Endodermal cell (in vitro differentiated cells): ENCODE measurements around the gene CCDC13. TPM values are rescaled to one million over a fixed set of nuclear protein-coding genes. Genes with fewer than 3 reads are reported as not detected.

ENCODE experiments used
- DNase-seq: peaks from one replicate; pipeline ENCODE4 v3.0.0-alpha.2; 2017
- H3K27ac ChIP-seq: 2 replicates; pipeline ENCODE4 v1.5.1; 2013; ENCODE audit warnings: mild to moderate bottlenecking, low read depth, low read length, moderate library complexity
- H3K27me3 ChIP-seq: 2 replicates; pipeline ENCODE4 v1.6.1; 2013; ENCODE audit warnings: mild to moderate bottlenecking, low read length, moderate library complexity; ENCODE audit not compliant: insufficient read depth, control insufficient read depth, poor library complexity, severe bottlenecking
- H3K36me3 ChIP-seq: 2 replicates; pipeline ENCODE4 v1.7.0; 2013; ENCODE audit warnings: mild to moderate bottlenecking, low read length, moderate library complexity; ENCODE audit not compliant: control insufficient read depth, insufficient read depth
- H3K4me1 ChIP-seq: one replicate; pipeline ENCODE4 v1.7.0; 2013; ENCODE audit warnings: low read length; ENCODE audit not compliant: control insufficient read depth, insufficient read depth
- H3K4me3 ChIP-seq: 2 replicates; pipeline ENCODE4 v1.5.1; 2013; ENCODE audit warnings: mild to moderate bottlenecking, low read length, moderate library complexity
- H3K9ac ChIP-seq: 2 replicates; pipeline ENCODE4 v1.6.1; 2013; ENCODE audit warnings: mild to moderate bottlenecking, low read length, moderate library complexity; ENCODE audit not compliant: poor library complexity, severe bottlenecking; ENCODE audit errors: extremely low read depth
- H3K9me3 ChIP-seq: 2 replicates; pipeline ENCODE4 v1.6.1; 2013; ENCODE audit warnings: mild to moderate bottlenecking, low read length, moderate library complexity; ENCODE audit not compliant: control insufficient read depth
- H3K27ac Mint-ChIP-seq: 2 replicates; pipeline ENCODE4 v1.8.0; 2020; ENCODE audit warnings: mixed read lengths
- H3K27me3 Mint-ChIP-seq: 2 replicates; pipeline ENCODE4 v1.8.0; 2021; ENCODE audit warnings: mild to moderate bottlenecking, mixed read lengths; ENCODE audit not compliant: insufficient read depth
- H3K36me3 Mint-ChIP-seq: 2 replicates; pipeline ENCODE4 v1.8.0; 2020; ENCODE audit warnings: low read depth, mixed read lengths
- H3K4me1 Mint-ChIP-seq: 2 replicates; pipeline ENCODE4 v1.8.0; 2020; ENCODE audit warnings: mixed read lengths
- H3K4me3 Mint-ChIP-seq: 2 replicates; pipeline ENCODE4 v1.8.0; 2020; ENCODE audit warnings: mild to moderate bottlenecking, moderate library complexity, mixed read lengths
- H3K9me3 Mint-ChIP-seq: 2 replicates; pipeline ENCODE4 v1.8.0; 2020; ENCODE audit warnings: mild to moderate bottlenecking, mixed read lengths
- WGBS, 2 experiments: methylation state at CpG; one replicate each; pipeline versions ENCODE4 v1.1.5 to v1.1.7; 2013; ENCODE audit warnings: missing lambda C conversion rate in 2 of 2, mixed read lengths in 1 of 2; ENCODE audit not compliant: insufficient coverage in 1 of 2, insufficient read length in 1 of 2; 5-methylcytosine and 5-hydroxymethylcytosine counted together
- total RNA-seq, 2 donors: library from RNA; stranded (reverse); fragmentation: NEBNext Ultra II Directional in 1 of 2; extraction: Animal tissue kit (Norgen Biotek cat#: 25700) in 1 of 2; gene quantifications; 2 replicates in 1 of 2; 3 replicates in 1 of 2; pipeline ENCODE4 v1.2.1, GENCODE V29; 2021
- TF ChIP-seq, protein P1 (sequence below): fragments of 200-600 bp; sonication (generic); conservative IDR thresholded peaks from 2 replicates; pipeline ENCODE4 v1.5.0; 2021; ENCODE audit warnings: antibody characterized with exemption, mild to moderate bottlenecking

Gene CCDC13
- total RNA-seq, 2 donors from 2014 or later: 0.64 to 1.1 TPM

- Histone ChIP-seq H3K9ac (no peak overlapping the region), H3K4me3 (no peak overlapping the region), H3K4me1 (no peaks in the 10 kb centered on the region), H3K27me3 (no peaks in the 10 kb centered on the region), H3K36me3 (no peaks in the 10 kb centered on the region), H3K9me3 (no peaks in the 10 kb centered on the region), H3K27ac (no peak overlapping the region)
- Mint-ChIP-seq H3K4me1 (peaks cover 28% of the 10 kb centered on the region), H3K27ac (no peak overlapping the region), H3K9me3 (no peaks in the 10 kb centered on the region), H3K4me3 (no peak overlapping the region), H3K27me3 (peaks cover 3% of the 10 kb centered on the region), H3K36me3 (no peaks in the 10 kb centered on the region)
- TF ChIP-seq, protein P1, sequence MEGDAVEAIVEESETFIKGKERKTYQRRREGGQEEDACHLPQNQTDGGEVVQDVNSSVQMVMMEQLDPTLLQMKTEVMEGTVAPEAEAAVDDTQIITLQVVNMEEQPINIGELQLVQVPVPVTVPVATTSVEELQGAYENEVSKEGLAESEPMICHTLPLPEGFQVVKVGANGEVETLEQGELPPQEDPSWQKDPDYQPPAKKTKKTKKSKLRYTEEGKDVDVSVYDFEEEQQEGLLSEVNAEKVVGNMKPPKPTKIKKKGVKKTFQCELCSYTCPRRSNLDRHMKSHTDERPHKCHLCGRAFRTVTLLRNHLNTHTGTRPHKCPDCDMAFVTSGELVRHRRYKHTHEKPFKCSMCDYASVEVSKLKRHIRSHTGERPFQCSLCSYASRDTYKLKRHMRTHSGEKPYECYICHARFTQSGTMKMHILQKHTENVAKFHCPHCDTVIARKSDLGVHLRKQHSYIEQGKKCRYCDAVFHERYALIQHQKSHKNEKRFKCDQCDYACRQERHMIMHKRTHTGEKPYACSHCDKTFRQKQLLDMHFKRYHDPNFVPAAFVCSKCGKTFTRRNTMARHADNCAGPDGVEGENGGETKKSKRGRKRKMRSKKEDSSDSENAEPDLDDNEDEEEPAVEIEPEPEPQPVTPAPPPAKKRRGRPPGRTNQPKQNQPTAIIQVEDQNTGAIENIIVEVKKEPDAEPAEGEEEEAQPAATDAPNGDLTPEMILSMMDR: no peak
- WGBS, 2 experiments: 81 to 98% methylated on average over 6 to 11 of the region's 11 CpGs
- DNase-seq: no peak
Observed at GRCh38 chr3:42730294-42730693, 42.8 kb downstream of the CCDC13 start.

DNA sequence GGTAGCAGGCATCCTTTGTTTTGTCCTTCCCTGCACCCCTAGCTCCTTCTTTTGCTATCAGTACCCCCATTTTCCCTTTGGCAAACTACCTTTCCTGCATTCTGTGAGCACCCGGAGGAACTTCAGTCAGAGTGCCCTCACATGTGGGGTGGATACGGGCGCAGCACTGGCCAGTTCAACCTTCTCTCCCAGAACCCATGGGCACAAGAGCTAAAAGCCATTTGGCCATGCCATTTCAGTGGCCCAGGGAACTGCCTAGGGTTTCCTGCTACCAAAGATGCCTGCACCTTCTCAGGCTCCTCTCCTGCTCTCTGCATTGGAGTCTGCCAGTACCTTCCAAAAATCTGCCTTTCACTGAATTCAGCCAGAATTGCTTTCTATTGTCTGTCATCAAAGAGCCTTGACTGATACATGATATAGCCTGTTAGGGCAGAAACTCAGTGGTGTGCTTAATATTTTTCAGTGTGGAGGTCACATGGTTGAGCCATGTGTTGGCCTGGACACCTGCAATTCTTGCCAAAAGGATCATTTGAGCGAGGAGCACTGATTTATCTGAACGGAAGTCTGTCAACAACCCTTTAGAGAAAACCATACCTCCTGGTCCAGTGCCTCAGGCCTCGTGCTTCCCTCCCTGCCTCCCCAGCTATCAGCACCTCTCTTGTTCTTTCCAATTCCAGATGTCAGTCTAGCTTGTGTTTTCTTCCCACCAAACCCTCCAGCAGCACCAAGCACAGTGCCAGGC, 43.5 kb downstream of the CCDC13 start:
- 90 to 95% methylated on average over 6 of the region's 6 CpGs for WGBS, 2 experiments
- H3K4me1 Mint-ChIP-seq: peaks cover 22% of the 10 kb centered on the region
- no peaks in the 10 kb centered on the region for H3K27me3 ChIP-seq
- no peaks in the 10 kb centered on the region for H3K36me3 ChIP-seq
- no peak for DNase-seq
- no peak overlapping the region for H3K4me3 ChIP-seq
- H3K9me3 ChIP-seq: no peaks in the 10 kb centered on the region
- H3K4me1 ChIP-seq: no peaks in the 10 kb centered on the region
- no peaks in the 10 kb centered on the region for H3K9me3 Mint-ChIP-seq
- TF ChIP-seq, protein P1: no peak
- H3K27ac ChIP-seq: no peak overlapping the region
- H3K4me3 Mint-ChIP-seq: no peak overlapping the region
- peaks cover 3% of the 10 kb centered on the region for H3K27me3 Mint-ChIP-seq
- no peak overlapping the region for H3K27ac Mint-ChIP-seq
- H3K36me3 Mint-ChIP-seq: no peaks in the 10 kb centered on the region
- H3K9ac ChIP-seq: no peak overlapping the region

DNA sequence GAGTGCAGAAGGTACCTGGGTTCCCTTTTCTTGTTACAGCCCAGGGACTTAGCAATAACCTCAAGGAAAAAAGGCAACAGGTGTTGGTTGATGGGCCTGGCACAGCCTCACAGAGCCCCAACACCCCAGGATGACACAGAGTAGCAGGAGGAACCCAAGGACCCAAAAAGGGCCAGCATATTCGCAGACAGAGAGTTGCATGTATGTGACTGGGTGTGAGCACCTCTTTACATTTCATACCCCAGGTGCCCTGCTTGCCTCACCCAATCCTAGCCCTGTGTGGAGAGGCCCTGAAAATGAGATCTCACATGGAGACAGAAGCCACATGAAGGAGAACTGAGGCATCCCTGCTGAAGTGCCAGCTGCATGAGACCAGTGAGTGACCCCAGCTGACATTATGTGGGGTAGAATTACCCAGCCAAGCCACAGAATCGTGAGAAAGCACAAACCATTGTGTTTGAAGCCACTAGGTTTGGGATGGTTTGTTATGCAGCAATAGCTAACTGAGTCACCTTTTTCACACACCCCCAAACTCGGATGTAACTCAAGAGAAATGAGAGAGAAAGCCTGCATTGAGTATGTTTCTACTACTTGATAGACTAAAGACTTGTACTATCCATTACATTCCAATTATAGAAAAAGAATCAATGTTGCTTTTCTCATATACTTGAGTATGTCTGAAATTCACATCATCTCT, 44.2 kb downstream of the CCDC13 start:
- TF ChIP-seq, protein P1: no peak
- Mint-ChIP-seq H3K27ac (no peak overlapping the region), H3K36me3 (no peaks in the 10 kb centered on the region), H3K27me3 (peaks cover 3% of the 10 kb centered on the region), H3K9me3 (no peaks in the 10 kb centered on the region), H3K4me3 (no peak overlapping the region), H3K4me1 (peaks cover 22% of the 10 kb centered on the region)
- no peak overlapping the region for H3K27ac ChIP-seq
- H3K9me3 ChIP-seq: no peaks in the 10 kb centered on the region
- H3K27me3 ChIP-seq: no peaks in the 10 kb centered on the region
- H3K4me3 ChIP-seq: no peak overlapping the region
- no peak overlapping the region for H3K9ac ChIP-seq
- no peaks in the 10 kb centered on the region for H3K4me1 ChIP-seq
- H3K36me3 ChIP-seq: no peaks in the 10 kb centered on the region
- DNase-seq: no peak
- 85 to 93% methylated on average over 2 to 3 of the region's 3 CpGs for WGBS, 2 experiments
